ENCODE measurements around the gene LMTK2.

DNA sequence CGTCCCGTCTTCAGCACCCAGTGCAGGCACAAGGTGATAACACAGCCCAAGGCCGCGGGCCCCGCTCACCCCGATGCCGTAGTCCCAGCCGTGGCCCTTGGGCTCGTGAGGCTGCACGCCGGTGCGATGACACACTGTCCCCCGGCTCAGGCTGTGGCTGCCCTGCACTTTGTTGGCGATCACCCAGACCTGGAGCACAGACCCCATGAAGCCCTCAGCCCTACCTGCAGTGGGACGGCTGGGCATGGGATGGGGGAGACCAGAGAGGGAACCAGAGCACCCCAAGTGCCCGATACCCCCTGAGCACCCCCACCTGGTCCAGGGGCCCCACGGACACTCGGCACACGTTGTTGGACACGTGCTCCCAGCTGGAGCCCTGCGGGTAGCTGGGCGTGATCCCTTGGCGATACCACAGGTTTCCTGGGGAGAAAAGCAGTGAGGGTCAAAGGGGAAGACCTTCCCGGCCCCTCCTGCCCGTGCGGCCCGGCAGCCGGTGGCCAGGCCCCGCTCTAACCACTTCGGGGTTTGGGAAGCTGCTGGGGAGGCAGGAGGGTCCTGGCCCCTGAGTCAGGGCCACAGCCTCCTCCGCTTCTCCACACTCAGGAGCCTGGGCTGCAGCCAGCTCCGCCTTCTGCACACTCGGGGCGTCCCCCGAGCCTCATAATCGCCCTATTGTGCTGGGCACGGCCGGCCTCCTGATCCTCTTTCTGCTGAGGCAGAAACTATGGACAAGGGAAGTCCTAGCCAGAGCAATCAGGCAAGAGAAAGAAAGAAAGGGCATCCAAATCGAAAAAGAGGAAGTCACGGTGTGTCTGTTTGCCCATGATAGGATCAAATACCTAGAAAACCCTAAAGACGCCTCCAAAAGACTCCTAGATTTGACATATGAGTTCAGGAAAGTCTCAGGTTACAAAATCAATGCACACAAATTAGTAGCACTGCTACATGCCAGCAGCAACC, 111.2 kb downstream of the LMTK2 start:
- TF ChIP-seq POLR2A (IDR thresholded peaks at IDR 0.05), result no peak
- no peak for TF ChIP-seq POLR2AphosphoS5 (IDR thresholded peaks at IDR 0.05; ENCODE audit: insufficient read depth in 1 of 2, low read depth in 1 of 2)
- TF ChIP-seq, protein P1, sequence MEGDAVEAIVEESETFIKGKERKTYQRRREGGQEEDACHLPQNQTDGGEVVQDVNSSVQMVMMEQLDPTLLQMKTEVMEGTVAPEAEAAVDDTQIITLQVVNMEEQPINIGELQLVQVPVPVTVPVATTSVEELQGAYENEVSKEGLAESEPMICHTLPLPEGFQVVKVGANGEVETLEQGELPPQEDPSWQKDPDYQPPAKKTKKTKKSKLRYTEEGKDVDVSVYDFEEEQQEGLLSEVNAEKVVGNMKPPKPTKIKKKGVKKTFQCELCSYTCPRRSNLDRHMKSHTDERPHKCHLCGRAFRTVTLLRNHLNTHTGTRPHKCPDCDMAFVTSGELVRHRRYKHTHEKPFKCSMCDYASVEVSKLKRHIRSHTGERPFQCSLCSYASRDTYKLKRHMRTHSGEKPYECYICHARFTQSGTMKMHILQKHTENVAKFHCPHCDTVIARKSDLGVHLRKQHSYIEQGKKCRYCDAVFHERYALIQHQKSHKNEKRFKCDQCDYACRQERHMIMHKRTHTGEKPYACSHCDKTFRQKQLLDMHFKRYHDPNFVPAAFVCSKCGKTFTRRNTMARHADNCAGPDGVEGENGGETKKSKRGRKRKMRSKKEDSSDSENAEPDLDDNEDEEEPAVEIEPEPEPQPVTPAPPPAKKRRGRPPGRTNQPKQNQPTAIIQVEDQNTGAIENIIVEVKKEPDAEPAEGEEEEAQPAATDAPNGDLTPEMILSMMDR (IDR thresholded peaks at IDR 0.05), result no peak
